HepG2 (cell line): ENCODE data around the gene LARP1. TPM values are rescaled to one million over a fixed set of nuclear protein-coding genes. Genes with fewer than 3 reads are reported as not detected.

Source experiments
- HIVEP1 ChIP-seq: sonication (generic); formaldehyde crosslinking; IDR thresholded peaks from 2 replicates; pipeline ENCODE4 v1.4.0; 2020; ENCODE audit warnings: mild to moderate bottlenecking, missing genetic modification reagents
- HNRNPL ChIP-seq: fragments of 200-400 bp; formaldehyde crosslinking; IDR thresholded peaks from 2 replicates; pipeline ENCODE4 v1.6.1; 2017; ENCODE audit warnings: mild to moderate bottlenecking, low read depth, low read length
- KLF12 ChIP-seq: sonication (generic); formaldehyde crosslinking; IDR thresholded peaks from 2 replicates; pipeline ENCODE4 v1.4.0; 2020; ENCODE audit warnings: missing genetic modification reagents, borderline replicate concordance
- PAX8 ChIP-seq: sonication (generic); formaldehyde crosslinking; IDR thresholded peaks from 2 replicates; pipeline ENCODE4 v1.8.0; 2022; ENCODE audit warnings: mild to moderate bottlenecking, missing genetic modification reagents, borderline replicate concordance
- RARA ChIP-seq: IDR thresholded peaks from 2 replicates; pipeline ENCODE4 v1.6.1; 2016; ENCODE audit warnings: missing genetic modification reagents, missing compliant biosample characterization
- SRSF1 ChIP-seq: fragments of 200-400 bp; formaldehyde crosslinking; optimal IDR thresholded peaks from 2 replicates; pipeline ENCODE3; 2017; ENCODE audit warnings: mild to moderate bottlenecking, low read depth, low read length, moderate library complexity
- ZNF274 ChIP-seq: sonication (generic); formaldehyde crosslinking; IDR thresholded peaks from 2 replicates; pipeline ENCODE4 v1.5.1; 2020; ENCODE audit warnings: mild to moderate bottlenecking, missing genetic modification reagents
- ZNF34 ChIP-seq: sonication (generic); formaldehyde crosslinking; IDR thresholded peaks from 2 replicates; pipeline ENCODE4 v1.4.0; 2020; ENCODE audit warnings: mild to moderate bottlenecking, missing genetic modification reagents, borderline replicate concordance
- ZNF572 ChIP-seq: sonication (generic); formaldehyde crosslinking; IDR thresholded peaks from 2 replicates; pipeline ENCODE4 v1.5.1; 2020; ENCODE audit warnings: mild to moderate bottlenecking, missing genetic modification reagents
- ZNF598 ChIP-seq: sonication (generic); formaldehyde crosslinking; IDR thresholded peaks from 2 replicates; pipeline ENCODE4 v1.5.1; 2020; ENCODE audit warnings: mild to moderate bottlenecking, missing genetic modification reagents, borderline replicate concordance
- ZNF773 ChIP-seq: sonication (generic); formaldehyde crosslinking; IDR thresholded peaks from 2 replicates; pipeline ENCODE4 v1.4.0; 2020; ENCODE audit warnings: missing genetic modification reagents, borderline replicate concordance
- ZSCAN31 ChIP-seq: sonication (generic); formaldehyde crosslinking; IDR thresholded peaks from 2 replicates; pipeline ENCODE4 v1.5.0; 2020; ENCODE audit warnings: low read depth, mild to moderate bottlenecking, missing genetic modification reagents
- polyA plus RNA-seq, 8 experiments: library from polyadenylated mRNA; depleted of rRNA in 3 of 8; stranded (reverse) in 7 of 8; unstranded in 1 of 8; fragments of >200 nt; fragmentation: Illumina TruSeq in 4 of 8; extraction: Trizol in 4 of 8; gene quantifications; 2 replicates each; pipeline versions ENCODE4 v1.2.1 to v1.2.3, GENCODE V29; 2011 to 2016; ENCODE audit warnings: low read depth in 4 of 8, missing spikeins in 1 of 8, mixed read lengths in 1 of 8; ENCODE audit not compliant: insufficient read depth in 1 of 8
- total RNA-seq, 5 experiments: library from RNA; depleted of rRNA; stranded (reverse); fragments of >200 nt; fragmentation: Illumina TruSeq; extraction: Trizol; gene quantifications; 2 replicates each; pipeline ENCODE4 v1.2.3, GENCODE V29; 2016; ENCODE audit warnings: low read depth in 1 of 5
- TF ChIP-seq, protein P1 (sequence below): sonication (generic); formaldehyde crosslinking; IDR thresholded peaks from 2 replicates; pipeline ENCODE4 v1.8.0; 2022; ENCODE audit warnings: missing genetic modification reagents, mild to moderate bottlenecking, inconsistent platforms, borderline replicate concordance
- TF ChIP-seq, protein P2 (sequence below): sonication (generic); formaldehyde crosslinking; conservative IDR thresholded peaks from 2 replicates; pipeline ENCODE4 v1.8.0; 2022; ENCODE audit warnings: mild to moderate bottlenecking, moderate library complexity, missing genetic modification reagents
- TF ChIP-seq, protein P3 (sequence below): sonication (generic); formaldehyde crosslinking; IDR thresholded peaks from 2 replicates; pipeline ENCODE4 v1.4.0; 2020; ENCODE audit warnings: missing genetic modification reagents, borderline replicate concordance
- TF ChIP-seq, protein P4 (sequence below): IDR thresholded peaks from 2 replicates; pipeline ENCODE4 v1.4.0; 2020; ENCODE audit warnings: mild to moderate bottlenecking, missing genetic modification reagents

LARP1 gene
- total and polyA plus RNA-seq, 2 of the 13 experiments (the other 11 are each of a cell fraction or from before 2014, with no cell fraction given) = 45.2 to 61.4 TPM

DNA sequence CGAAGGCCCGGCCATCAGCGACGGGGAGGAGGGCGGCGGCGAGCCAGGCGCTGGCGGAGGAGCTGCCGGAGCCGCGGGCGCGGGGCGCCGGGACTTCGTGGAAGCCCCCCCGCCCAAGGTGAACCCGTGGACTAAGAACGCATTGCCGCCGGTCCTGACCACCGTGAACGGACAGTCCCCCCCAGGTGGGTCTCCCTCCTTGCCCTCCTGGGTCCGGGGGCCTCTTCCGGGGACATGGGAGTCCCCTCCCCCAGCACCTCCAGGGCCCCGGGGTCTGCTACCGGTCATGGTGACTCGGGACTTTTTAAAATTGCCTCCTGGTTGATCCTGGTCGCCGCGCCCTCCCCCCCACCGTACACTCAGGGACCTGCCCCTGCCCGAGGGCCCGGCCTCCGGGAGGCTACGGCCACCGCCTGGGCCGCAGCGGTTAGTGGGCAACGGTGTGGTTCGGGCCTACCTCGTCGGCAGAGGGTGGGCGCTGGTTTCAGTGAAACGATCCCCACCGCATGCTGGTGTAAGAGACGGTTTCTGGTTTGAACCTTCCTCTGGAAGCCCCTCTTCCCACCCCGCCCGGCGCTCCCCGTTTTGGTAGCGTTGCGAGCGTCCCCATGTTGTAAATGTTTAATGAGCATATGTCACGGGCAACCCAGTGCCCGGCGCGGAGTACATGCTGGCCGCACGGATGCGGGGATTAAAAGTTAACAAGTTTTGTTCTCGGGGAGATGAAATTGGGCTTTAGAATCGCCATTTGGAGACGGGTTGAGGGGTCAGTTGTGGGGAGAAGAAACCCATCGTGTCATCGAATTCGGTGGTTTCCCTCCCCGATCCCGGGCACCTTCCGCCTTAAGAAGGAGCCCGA is 1.1 kb downstream of the LARP1 start (continued):
- TF ChIP-seq ZNF274 (peak; percentile 67; the same call in 1 of the 2 replicates), ZNF773 (CRISPR knock-in tag) (no peak), SRSF1 (no peak), HIVEP1 (no peak; the same call in 1 of the 2 replicates), ZSCAN31 (CRISPR knock-in tag) (peak; percentile 62; the same call in 1 of the 2 replicates), PAX8 (CRISPR knock-in tag) (0 out of 2 replicates have a peak, but pooled peaks have one; percentile 54), KLF12 (CRISPR knock-in tag) (0 out of 2 replicates have a peak, but pooled peaks have one; percentile 38), RARA (CRISPR knock-in tag) (no peak), ZNF598 (CRISPR knock-in tag) (0 out of 2 replicates have a peak, but pooled peaks have one; percentile 21), ZNF572 (0 out of 2 replicates have a peak, but pooled peaks have one; percentile 20), ZNF34 (CRISPR knock-in tag) (no peak), HNRNPL (peak; percentile 35; the same call in 1 of the 2 replicates)
- TF ChIP-seq, protein P1, sequence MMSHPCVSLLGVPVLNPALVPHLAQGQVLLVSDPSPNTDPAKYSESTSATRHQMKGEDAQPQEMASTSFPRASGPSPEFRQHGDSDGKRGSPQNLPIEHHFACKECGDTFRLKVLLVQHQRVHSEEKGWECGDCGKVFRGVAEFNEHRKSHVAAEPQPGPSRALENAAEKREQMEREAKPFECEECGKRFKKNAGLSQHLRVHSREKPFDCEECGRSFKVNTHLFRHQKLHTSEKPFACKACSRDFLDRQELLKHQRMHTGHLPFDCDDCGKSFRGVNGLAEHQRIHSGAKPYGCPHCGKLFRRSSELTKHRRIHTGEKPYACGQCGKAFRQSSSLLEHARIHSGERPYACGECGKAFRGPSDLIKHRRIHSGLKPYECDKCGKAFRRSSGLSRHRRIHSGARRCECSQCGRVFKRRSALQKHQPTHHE (CRISPR knock-in tag) = no peak
- TF ChIP-seq, protein P2, sequence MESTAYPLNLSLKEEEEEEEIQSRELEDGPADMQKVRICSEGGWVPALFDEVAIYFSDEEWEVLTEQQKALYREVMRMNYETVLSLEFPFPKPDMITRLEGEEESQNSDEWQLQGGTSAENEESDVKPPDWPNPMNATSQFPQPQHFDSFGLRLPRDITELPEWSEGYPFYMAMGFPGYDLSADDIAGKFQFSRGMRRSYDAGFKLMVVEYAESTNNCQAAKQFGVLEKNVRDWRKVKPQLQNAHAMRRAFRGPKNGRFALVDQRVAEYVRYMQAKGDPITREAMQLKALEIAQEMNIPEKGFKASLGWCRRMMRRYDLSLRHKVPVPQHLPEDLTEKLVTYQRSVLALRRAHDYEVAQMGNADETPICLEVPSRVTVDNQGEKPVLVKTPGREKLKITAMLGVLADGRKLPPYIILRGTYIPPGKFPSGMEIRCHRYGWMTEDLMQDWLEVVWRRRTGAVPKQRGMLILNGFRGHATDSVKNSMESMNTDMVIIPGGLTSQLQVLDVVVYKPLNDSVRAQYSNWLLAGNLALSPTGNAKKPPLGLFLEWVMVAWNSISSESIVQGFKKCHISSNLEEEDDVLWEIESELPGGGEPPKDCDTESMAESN (CRISPR knock-in tag) = no peak
- TF ChIP-seq, protein P3, sequence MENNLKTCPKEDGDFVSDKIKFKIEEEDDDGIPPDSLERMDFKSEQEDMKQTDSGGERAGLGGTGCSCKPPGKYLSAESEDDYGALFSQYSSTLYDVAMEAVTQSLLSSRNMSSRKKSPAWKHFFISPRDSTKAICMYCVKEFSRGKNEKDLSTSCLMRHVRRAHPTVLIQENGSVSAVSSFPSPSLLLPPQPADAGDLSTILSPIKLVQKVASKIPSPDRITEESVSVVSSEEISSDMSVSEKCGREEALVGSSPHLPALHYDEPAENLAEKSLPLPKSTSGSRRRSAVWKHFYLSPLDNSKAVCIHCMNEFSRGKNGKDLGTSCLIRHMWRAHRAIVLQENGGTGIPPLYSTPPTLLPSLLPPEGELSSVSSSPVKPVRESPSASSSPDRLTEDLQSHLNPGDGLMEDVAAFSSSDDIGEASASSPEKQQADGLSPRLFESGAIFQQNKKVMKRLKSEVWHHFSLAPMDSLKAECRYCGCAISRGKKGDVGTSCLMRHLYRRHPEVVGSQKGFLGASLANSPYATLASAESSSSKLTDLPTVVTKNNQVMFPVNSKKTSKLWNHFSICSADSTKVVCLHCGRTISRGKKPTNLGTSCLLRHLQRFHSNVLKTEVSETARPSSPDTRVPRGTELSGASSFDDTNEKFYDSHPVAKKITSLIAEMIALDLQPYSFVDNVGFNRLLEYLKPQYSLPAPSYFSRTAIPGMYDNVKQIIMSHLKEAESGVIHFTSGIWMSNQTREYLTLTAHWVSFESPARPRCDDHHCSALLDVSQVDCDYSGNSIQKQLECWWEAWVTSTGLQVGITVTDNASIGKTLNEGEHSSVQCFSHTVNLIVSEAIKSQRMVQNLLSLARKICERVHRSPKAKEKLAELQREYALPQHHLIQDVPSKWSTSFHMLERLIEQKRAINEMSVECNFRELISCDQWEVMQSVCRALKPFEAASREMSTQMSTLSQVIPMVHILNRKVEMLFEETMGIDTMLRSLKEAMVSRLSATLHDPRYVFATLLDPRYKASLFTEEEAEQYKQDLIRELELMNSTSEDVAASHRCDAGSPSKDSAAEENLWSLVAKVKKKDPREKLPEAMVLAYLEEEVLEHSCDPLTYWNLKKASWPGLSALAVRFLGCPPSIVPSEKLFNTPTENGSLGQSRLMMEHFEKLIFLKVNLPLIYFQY (CRISPR knock-in tag) = no peak
- TF ChIP-seq, protein P4, sequence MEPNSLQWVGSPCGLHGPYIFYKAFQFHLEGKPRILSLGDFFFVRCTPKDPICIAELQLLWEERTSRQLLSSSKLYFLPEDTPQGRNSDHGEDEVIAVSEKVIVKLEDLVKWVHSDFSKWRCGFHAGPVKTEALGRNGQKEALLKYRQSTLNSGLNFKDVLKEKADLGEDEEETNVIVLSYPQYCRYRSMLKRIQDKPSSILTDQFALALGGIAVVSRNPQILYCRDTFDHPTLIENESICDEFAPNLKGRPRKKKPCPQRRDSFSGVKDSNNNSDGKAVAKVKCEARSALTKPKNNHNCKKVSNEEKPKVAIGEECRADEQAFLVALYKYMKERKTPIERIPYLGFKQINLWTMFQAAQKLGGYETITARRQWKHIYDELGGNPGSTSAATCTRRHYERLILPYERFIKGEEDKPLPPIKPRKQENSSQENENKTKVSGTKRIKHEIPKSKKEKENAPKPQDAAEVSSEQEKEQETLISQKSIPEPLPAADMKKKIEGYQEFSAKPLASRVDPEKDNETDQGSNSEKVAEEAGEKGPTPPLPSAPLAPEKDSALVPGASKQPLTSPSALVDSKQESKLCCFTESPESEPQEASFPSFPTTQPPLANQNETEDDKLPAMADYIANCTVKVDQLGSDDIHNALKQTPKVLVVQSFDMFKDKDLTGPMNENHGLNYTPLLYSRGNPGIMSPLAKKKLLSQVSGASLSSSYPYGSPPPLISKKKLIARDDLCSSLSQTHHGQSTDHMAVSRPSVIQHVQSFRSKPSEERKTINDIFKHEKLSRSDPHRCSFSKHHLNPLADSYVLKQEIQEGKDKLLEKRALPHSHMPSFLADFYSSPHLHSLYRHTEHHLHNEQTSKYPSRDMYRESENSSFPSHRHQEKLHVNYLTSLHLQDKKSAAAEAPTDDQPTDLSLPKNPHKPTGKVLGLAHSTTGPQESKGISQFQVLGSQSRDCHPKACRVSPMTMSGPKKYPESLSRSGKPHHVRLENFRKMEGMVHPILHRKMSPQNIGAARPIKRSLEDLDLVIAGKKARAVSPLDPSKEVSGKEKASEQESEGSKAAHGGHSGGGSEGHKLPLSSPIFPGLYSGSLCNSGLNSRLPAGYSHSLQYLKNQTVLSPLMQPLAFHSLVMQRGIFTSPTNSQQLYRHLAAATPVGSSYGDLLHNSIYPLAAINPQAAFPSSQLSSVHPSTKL (CRISPR knock-in tag) = no peak
